HepG2 (cell line): ENCODE results near the gene SOS2. TPM values are rescaled to one million over a fixed set of nuclear protein-coding genes. Genes with fewer than 3 reads are reported as not detected.

Experiments
- CAMTA2 ChIP-seq: sonication (generic); formaldehyde crosslinking; IDR thresholded peaks from 2 replicates; pipeline ENCODE4 v1.4.0; 2020; ENCODE audit warnings: mild to moderate bottlenecking, missing genetic modification reagents, borderline replicate concordance
- DNMT3B ChIP-seq: conservative IDR thresholded peaks from 2 replicates; pipeline ENCODE4 v1.6.1; 2016; ENCODE audit warnings: missing biosample characterization, control low read depth
- EED ChIP-seq: sonication (generic); formaldehyde crosslinking; IDR thresholded peaks from 2 replicates; pipeline ENCODE4 v1.5.0; 2020; ENCODE audit warnings: mild to moderate bottlenecking, missing genetic modification reagents
- FOXO1 ChIP-seq: sonication (generic); formaldehyde crosslinking; IDR thresholded peaks from 2 replicates; pipeline ENCODE4 v1.4.0; 2020; ENCODE audit warnings: missing genetic modification reagents
- GATAD2A ChIP-seq: IDR thresholded peaks from 2 replicates; pipeline ENCODE4 v1.6.1; 2016
- IKZF1 ChIP-seq: fragments of 450-650 bp; IDR thresholded peaks from 2 replicates; pipeline ENCODE4 v1.7.1; 2016
- IRF2 ChIP-seq: IDR thresholded peaks from 2 replicates; pipeline ENCODE4 v1.6.1; 2018; ENCODE audit warnings: missing genetic modification reagents, missing compliant biosample characterization
- ISL2 ChIP-seq: sonication (generic); formaldehyde crosslinking; IDR thresholded peaks from 2 replicates; pipeline ENCODE4 v1.5.0; 2020; ENCODE audit warnings: missing genetic modification reagents
- NAIF1 ChIP-seq: sonication (generic); formaldehyde crosslinking; IDR thresholded peaks from 2 replicates; pipeline ENCODE4 v1.5.0; 2020; ENCODE audit warnings: mild to moderate bottlenecking, missing genetic modification reagents, borderline replicate concordance
- NFYC ChIP-seq: IDR thresholded peaks from 2 replicates; pipeline ENCODE4 v1.6.1; 2016; ENCODE audit warnings: missing genetic modification reagents, missing compliant biosample characterization
- NR2F2 ChIP-seq: IDR thresholded peaks from 2 replicates; pipeline ENCODE4 v1.6.1; 2012; ENCODE audit warnings: low read depth, inconsistent platforms, borderline replicate concordance
- PITX1 ChIP-seq: sonication (generic); formaldehyde crosslinking; IDR thresholded peaks from 2 replicates; pipeline ENCODE4 v1.5.1; 2020; ENCODE audit warnings: mild to moderate bottlenecking, missing genetic modification reagents
- RFXANK ChIP-seq: IDR thresholded peaks from 2 replicates; pipeline ENCODE4 v1.6.1; 2016
- SP140L ChIP-seq: sonication (generic); formaldehyde crosslinking; IDR thresholded peaks from 2 replicates; pipeline ENCODE4 v1.4.0; 2020; ENCODE audit warnings: missing genetic modification reagents, borderline replicate concordance
- ZEB1 ChIP-seq: IDR thresholded peaks from 2 replicates; pipeline ENCODE4 v1.6.1; 2012; ENCODE audit warnings: mild to moderate bottlenecking, low read depth, inconsistent platforms; ENCODE audit not compliant: insufficient replicate concordance
- ZFX ChIP-seq: sonication (generic); formaldehyde crosslinking; IDR thresholded peaks from 2 replicates; pipeline ENCODE4 v1.4.0; 2020; ENCODE audit warnings: mild to moderate bottlenecking, low read depth, missing genetic modification reagents, moderate library complexity
- ZNF326 ChIP-seq: sonication (generic); formaldehyde crosslinking; IDR thresholded peaks from 2 replicates; pipeline ENCODE4 v1.4.0; 2020; ENCODE audit warnings: missing genetic modification reagents, borderline replicate concordance
- ZNF557 ChIP-seq: sonication (generic); formaldehyde crosslinking; IDR thresholded peaks from 2 replicates; pipeline ENCODE4 v1.4.0; 2020; ENCODE audit warnings: missing genetic modification reagents
- polyA plus RNA-seq, 8 experiments: library from polyadenylated mRNA; depleted of rRNA in 3 of 8; stranded (reverse) in 7 of 8; unstranded in 1 of 8; fragments of >200 nt; fragmentation: Illumina TruSeq in 4 of 8; extraction: Trizol in 4 of 8; gene quantifications; 2 replicates each; pipeline versions ENCODE4 v1.2.1 to v1.2.3, GENCODE V29; 2011 to 2016; ENCODE audit warnings: low read depth in 4 of 8, missing spikeins in 1 of 8, mixed read lengths in 1 of 8; ENCODE audit not compliant: insufficient read depth in 1 of 8
- total RNA-seq, 5 experiments: library from RNA; depleted of rRNA; stranded (reverse); fragments of >200 nt; fragmentation: Illumina TruSeq; extraction: Trizol; gene quantifications; 2 replicates each; pipeline ENCODE4 v1.2.3, GENCODE V29; 2016; ENCODE audit warnings: low read depth in 1 of 5
- TF ChIP-seq, protein P1 (sequence below): sonication (generic); formaldehyde crosslinking; IDR thresholded peaks from 2 replicates; pipeline ENCODE4 v1.5.0; 2020; ENCODE audit warnings: mild to moderate bottlenecking, missing genetic modification reagents
- TF ChIP-seq, protein P2 (sequence below): sonication (generic); formaldehyde crosslinking; IDR thresholded peaks from 2 replicates; pipeline ENCODE4 v1.4.0; 2020; ENCODE audit warnings: missing genetic modification reagents
- TF ChIP-seq, protein P3 (sequence below): sonication (generic); formaldehyde crosslinking; conservative IDR thresholded peaks from 2 replicates; pipeline ENCODE4 v1.8.0; 2022; ENCODE audit warnings: missing genetic modification reagents
- TF ChIP-seq, protein P4 (sequence below): sonication (generic); formaldehyde crosslinking; conservative IDR thresholded peaks from 2 replicates; pipeline ENCODE4 v1.4.0; 2020; ENCODE audit warnings: missing genetic modification reagents

Gene SOS2
- total and polyA plus RNA-seq, 2 of the 13 experiments (the other 11 are each of a cell fraction or from before 2014, with no cell fraction given) = 9.3 to 12.1 TPM

DNA sequence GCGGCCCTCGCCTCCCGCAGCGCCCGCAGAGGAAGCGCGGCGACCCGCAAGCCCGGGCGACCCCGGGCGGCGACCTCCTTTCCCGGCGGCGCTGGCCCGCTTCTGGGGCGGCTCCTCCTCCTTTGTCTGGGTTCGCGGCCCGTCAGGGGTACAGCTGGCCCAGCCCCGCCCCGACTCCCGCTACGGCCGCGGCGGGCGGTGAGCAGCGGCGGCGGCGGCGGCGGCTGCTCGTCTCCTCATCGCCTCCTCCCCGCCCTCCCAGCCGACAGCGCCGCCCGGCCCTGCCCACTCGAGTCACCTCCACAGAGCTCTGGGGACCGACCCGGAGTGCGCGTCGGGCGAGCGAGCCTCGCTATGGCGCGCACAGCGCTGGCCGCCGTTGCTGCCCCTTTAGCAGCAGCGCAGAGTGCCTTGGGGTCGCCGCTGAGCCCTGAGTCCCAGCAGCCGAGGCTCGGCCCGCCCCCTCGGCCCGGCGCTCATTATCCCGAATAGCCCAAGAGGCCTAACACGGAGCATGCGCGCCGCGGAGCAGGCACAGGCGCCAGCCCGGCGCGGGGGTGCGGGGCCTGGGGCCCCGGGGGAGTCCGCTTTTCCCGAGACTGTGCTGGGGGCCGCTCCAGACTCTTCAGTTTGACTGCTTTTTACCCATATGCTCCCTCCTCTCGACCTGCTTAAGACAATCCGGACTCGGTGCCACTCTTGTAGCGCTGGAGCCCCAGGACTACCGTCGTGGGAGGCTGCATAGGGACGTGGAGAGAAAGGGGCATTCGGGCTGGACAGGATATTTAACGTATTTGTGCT is at the start of gene SOS2 (continued):
- TF ChIP-seq ZFX (peak; percentile 93), RFXANK (CRISPR knock-in tag) (no peak), ZNF326 (CRISPR knock-in tag) (no peak), NAIF1 (CRISPR knock-in tag) (no peak), PITX1 (CRISPR knock-in tag) (peak; percentile 48; the same call in 1 of the 2 replicates), ZEB1 (no peak), ISL2 (CRISPR knock-in tag) (no peak), NR2F2 (no peak), IRF2 (CRISPR knock-in tag) (no peak; the same call in 1 of the 2 replicates), FOXO1 (CRISPR knock-in tag) (peak; percentile 33; the same call in 1 of the 2 replicates), CAMTA2 (CRISPR knock-in tag) (0 out of 2 replicates have a peak, but pooled peaks have one; percentile 70), SP140L (CRISPR knock-in tag) (no peak), NFYC (CRISPR knock-in tag) (no peak), DNMT3B (CRISPR knock-in tag) (no peak), ZNF557 (CRISPR knock-in tag) (no peak), IKZF1 (no peak), GATAD2A (CRISPR knock-in tag) (peak; percentile 9; the same call in 1 of the 2 replicates), EED (CRISPR knock-in tag) (0 out of 2 replicates have a peak, but pooled peaks have one; percentile 61)
- TF ChIP-seq, protein P1, sequence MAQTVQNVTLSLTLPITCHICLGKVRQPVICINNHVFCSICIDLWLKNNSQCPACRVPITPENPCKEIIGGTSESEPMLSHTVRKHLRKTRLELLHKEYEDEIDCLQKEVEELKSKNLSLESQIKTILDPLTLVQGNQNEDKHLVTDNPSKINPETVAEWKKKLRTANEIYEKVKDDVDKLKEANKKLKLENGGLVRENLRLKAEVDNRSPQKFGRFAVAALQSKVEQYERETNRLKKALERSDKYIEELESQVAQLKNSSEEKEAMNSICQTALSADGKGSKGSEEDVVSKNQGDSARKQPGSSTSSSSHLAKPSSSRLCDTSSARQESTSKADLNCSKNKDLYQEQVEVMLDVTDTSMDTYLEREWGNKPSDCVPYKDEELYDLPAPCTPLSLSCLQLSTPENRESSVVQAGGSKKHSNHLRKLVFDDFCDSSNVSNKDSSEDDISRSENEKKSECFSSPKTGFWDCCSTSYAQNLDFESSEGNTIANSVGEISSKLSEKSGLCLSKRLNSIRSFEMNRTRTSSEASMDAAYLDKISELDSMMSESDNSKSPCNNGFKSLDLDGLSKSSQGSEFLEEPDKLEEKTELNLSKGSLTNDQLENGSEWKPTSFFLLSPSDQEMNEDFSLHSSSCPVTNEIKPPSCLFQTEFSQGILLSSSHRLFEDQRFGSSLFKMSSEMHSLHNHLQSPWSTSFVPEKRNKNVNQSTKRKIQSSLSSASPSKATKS (CRISPR knock-in tag) = no peak; the same call in 1 of the 2 replicates
- TF ChIP-seq, protein P2, sequence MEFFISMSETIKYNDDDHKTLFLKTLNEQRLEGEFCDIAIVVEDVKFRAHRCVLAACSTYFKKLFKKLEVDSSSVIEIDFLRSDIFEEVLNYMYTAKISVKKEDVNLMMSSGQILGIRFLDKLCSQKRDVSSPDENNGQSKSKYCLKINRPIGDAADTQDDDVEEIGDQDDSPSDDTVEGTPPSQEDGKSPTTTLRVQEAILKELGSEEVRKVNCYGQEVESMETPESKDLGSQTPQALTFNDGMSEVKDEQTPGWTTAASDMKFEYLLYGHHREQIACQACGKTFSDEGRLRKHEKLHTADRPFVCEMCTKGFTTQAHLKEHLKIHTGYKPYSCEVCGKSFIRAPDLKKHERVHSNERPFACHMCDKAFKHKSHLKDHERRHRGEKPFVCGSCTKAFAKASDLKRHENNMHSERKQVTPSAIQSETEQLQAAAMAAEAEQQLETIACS (CRISPR knock-in tag) = no peak
- TF ChIP-seq, protein P3, sequence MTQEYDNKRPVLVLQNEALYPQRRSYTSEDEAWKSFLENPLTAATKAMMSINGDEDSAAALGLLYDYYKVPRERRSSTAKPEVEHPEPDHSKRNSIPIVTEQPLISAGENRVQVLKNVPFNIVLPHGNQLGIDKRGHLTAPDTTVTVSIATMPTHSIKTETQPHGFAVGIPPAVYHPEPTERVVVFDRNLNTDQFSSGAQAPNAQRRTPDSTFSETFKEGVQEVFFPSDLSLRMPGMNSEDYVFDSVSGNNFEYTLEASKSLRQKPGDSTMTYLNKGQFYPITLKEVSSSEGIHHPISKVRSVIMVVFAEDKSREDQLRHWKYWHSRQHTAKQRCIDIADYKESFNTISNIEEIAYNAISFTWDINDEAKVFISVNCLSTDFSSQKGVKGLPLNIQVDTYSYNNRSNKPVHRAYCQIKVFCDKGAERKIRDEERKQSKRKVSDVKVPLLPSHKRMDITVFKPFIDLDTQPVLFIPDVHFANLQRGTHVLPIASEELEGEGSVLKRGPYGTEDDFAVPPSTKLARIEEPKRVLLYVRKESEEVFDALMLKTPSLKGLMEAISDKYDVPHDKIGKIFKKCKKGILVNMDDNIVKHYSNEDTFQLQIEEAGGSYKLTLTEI (CRISPR knock-in tag) = no peak
- TF ChIP-seq, protein P4, sequence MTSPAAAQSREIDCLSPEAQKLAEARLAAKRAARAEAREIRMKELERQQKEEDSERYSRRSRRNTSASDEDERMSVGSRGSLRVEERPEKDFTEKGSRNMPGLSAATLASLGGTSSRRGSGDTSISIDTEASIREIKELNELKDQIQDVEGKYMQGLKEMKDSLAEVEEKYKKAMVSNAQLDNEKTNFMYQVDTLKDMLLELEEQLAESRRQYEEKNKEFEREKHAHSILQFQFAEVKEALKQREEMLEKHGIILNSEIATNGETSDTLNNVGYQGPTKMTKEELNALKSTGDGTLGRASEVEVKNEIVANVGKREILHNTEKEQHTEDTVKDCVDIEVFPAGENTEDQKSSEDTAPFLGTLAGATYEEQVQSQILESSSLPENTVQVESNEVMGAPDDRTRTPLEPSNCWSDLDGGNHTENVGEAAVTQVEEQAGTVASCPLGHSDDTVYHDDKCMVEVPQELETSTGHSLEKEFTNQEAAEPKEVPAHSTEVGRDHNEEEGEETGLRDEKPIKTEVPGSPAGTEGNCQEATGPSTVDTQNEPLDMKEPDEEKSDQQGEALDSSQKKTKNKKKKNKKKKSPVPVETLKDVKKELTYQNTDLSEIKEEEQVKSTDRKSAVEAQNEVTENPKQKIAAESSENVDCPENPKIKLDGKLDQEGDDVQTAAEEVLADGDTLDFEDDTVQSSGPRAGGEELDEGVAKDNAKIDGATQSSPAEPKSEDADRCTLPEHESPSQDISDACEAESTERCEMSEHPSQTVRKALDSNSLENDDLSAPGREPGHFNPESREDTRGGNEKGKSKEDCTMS = no peak
